Erythroblast (primary cell): ENCODE results near the gene WDFY2.

Experiments used
- GATA1 ChIP-seq: IDR thresholded peaks from 2 replicates; pipeline ENCODE4 v1.6.1; 2011; ENCODE audit warnings: low read depth, mild to moderate bottlenecking, control low read depth, low read length, moderate library complexity
- POLR2A ChIP-seq: IDR thresholded peaks from 2 replicates; pipeline ENCODE4 v1.6.1; 2011; ENCODE audit warnings: mild to moderate bottlenecking, low read length

DNA sequence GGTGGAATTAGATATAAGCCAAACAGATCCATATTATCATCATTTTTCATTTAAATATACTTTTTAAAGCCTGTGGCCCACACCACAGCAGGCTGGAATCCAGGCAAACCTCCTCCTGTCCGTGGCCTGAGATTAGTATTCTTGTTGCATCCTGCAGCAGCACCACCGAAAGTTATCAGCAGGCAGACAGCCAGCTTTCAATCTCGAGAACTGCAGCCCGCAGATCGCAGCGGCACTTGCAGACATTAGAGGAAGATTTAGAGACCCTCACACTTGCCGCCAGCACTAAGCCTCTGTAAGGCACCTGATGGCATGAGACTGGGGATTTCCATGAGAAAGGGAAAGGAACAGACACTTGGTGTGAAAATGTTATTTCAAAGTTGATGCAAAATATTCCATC is 212.3 kb downstream of the WDFY2 start:
- TF ChIP-seq POLR2A = no peak
- no peak for TF ChIP-seq GATA1
